ENCODE data around the gene LAPTM5. TPM values are rescaled to one million over a fixed set of nuclear protein-coding genes. Genes with fewer than 3 reads are reported as not detected.

Gene LAPTM5
- total and polyA plus RNA-seq, 2 donors (not counting 3 experiments of a cell fraction or from before 2014, with no cell fraction given) = 83.4 to 95.2 TPM

DNA sequence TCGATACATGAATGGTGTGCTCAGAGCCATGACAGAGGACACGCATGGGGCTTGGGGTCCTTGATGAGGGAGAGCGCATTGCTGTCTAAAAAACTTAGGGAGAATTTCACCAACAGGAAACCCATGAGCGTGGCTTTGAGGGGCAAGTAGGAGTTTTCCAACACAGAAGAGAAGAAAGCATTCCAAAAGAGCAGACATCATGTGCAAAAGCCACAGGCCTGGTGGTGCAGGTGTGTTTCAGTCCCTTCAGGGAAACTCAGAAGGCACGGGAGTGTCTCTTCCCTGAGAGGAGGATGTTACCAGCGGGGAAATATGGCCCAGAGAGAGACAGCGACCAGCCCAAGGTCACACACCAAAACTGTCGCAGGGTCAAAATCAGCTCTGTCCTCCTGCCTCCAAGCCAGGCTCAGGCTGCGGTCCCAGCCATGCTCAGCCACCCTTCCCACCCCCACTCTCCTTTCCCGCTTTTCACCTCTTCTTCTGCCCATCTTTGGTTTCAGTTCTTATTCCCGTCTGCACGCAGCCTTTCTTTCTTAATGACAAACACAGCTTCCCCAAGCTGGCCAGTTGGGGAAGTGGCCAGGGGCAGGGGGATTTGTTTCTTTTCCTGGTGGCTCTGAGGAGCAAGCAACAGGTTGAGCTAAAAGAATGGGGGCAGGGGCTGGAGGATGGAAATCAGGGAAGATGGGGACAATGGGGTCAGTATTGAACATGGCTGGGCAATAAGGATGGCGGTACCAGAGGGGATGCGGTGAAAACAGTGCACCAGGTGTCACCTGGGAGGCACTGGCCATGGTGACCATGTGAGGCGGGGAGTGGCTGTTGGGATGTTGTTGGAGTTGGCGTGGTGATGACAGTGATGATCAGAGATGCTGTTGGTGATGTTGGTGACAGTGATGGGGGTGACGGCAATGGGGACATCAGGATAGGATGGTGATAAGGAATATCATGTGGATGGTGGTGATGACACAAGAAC, 10.3 kb downstream of the LAPTM5 start:
- CTCF ChIA-PET = no interaction called here
- no TSS peak for BruUV-seq (replicated peaks)
- no peak overlapping the region for H2AFZ ChIP-seq (ENCODE audit: low read depth, low read length)

More for the DNA sequence above, 10.3 kb downstream of the LAPTM5 start:
- H3K79me2 ChIP-seq (ENCODE audit: control insufficient read depth, insufficient read depth, low read length) = peaks cover 8% of the 10 kb centered on the region
- no peaks in the 10 kb centered on the region for H3K27me3 ChIP-seq (ENCODE audit: control insufficient read depth in 2 of 2, insufficient read depth in 2 of 2, low read length in 2 of 2)
- no peak overlapping the region for H3K4me3 ChIP-seq (replicated peaks in 1 of 3; ENCODE audit: insufficient read depth in 1 of 3, low read depth in 1 of 3, low read length in 3 of 3)
- no peaks in the 10 kb centered on the region for H3K9me3 ChIP-seq (replicated peaks; ENCODE audit: control insufficient read depth, insufficient read depth, low read length)
- H3K36me3 ChIP-seq (ENCODE audit: control insufficient read depth in 2 of 2, extremely low read depth in 1 of 2, insufficient read depth in 2 of 2, low read length in 2 of 2) = no peaks in the 10 kb centered on the region
- intact Hi-C loops (cut with micrococcal nuclease) (no loop called here), dilution Hi-C loops (cut with MboI; ENCODE audit: extremely low pct_ligation_motif_present, low sequenced_read_pairs) (no loop called here)
- no peak overlapping the region for H3K9ac ChIP-seq (replicated peaks; ENCODE audit: extremely low read depth, insufficient read depth, low read length)
- POLR2A ChIA-PET = no interaction called here
- H3K4me2 ChIP-seq (ENCODE audit: insufficient read depth, low read length) = no peak overlapping the region
- no peak for DNase-seq (ENCODE audit: low read depth, low spot score)
- H3K27ac ChIP-seq (ENCODE audit: insufficient read depth, low read depth, low read length) = no peak overlapping the region
- H3K4me1 ChIP-seq (ENCODE audit: control insufficient read depth, extremely low read depth, insufficient read depth, low read length) = peaks cover 7% of the 10 kb centered on the region
- FAIRE-seq = no peak
- TF ChIP-seq CTCF (IDR thresholded peaks at IDR 0.05; ENCODE audit: extremely low read depth in 1 of 2, insufficient read depth in 1 of 2, low read depth in 1 of 2, low read length in 2 of 2) = no peak
- H4K20me1 ChIP-seq (replicated peaks; ENCODE audit: control insufficient read depth, extremely low read depth, insufficient read depth, low read length) = no peaks in the 10 kb centered on the region
- H3K9me1 ChIP-seq (replicated peaks; ENCODE audit: control insufficient read depth, extremely low read depth, insufficient read depth, low read length) = no peaks in the 10 kb centered on the region
